WTC11 (cell line): ENCODE data around the gene THSD4. TPM values are rescaled to one million over a fixed set of nuclear protein-coding genes. Genes with fewer than 3 reads are reported as not detected.

Experiments used
- ATAC-seq: fragments of 200-7000 bp; cut with Tn5 transposase; 2 replicates; pipeline ENCODE4 v1.10.0; 2021; ENCODE audit warnings: mild to moderate bottlenecking, moderate library complexity
- CTCF ChIA-PET: fragments of 300-600 bp; sonication (Branson Sonifier 250); formaldehyde crosslinking; loops from one replicate; lab custom pipeline; 2021; ENCODE audit warnings: antibody characterized with exemption; lab: Charles Lee
- POLR2A ChIA-PET: fragments of 350-600 bp; sonication (Branson Sonifier 250); formaldehyde crosslinking; loops from one replicate; lab custom pipeline; 2021; ENCODE audit warnings: antibody characterized with exemption; lab: Charles Lee
- DNase-seq: peaks from one replicate; pipeline ENCODE4 v3.0.0; 2021; ENCODE audit warnings: low spot score
- H3K27ac Mint-ChIP-seq: 2 replicates; pipeline ENCODE4 v1.8.0; 2021; ENCODE audit warnings: mixed read lengths
- H3K27me3 Mint-ChIP-seq: 2 replicates; pipeline ENCODE4 v1.8.0; 2021; ENCODE audit warnings: low read depth, mild to moderate bottlenecking, moderate library complexity, mixed read lengths
- H3K36me3 Mint-ChIP-seq: 2 replicates; pipeline ENCODE4 v1.8.0; 2021; ENCODE audit warnings: mixed read lengths
- H3K4me1 Mint-ChIP-seq: 2 replicates; pipeline ENCODE4 v1.8.0; 2022; ENCODE audit warnings: mixed read lengths
- H3K4me3 Mint-ChIP-seq: 2 replicates; pipeline ENCODE4 v1.8.0; 2021; ENCODE audit warnings: mild to moderate bottlenecking, moderate library complexity, mixed read lengths
- H3K9me3 Mint-ChIP-seq: 2 replicates; pipeline ENCODE4 v1.8.0; 2021; ENCODE audit warnings: mixed read lengths
- ATF3 ChIP-seq: sonication (generic); formaldehyde crosslinking; conservative IDR thresholded peaks from 2 replicates; pipeline ENCODE4 v1.8.1; 2022; ENCODE audit warnings: mild to moderate bottlenecking, missing genetic modification reagents
- E2F4 ChIP-seq: sonication (generic); formaldehyde crosslinking; IDR thresholded peaks from 2 replicates; pipeline ENCODE4 v1.8.1; 2022; ENCODE audit warnings: low read depth, mild to moderate bottlenecking, moderate library complexity, missing genetic modification reagents, borderline replicate concordance
- ESRRA ChIP-seq: sonication (generic); formaldehyde crosslinking; IDR thresholded peaks from 2 replicates; pipeline ENCODE4 v1.8.1; 2022; ENCODE audit warnings: mild to moderate bottlenecking, missing genetic modification reagents, borderline replicate concordance
- FOXK1 ChIP-seq: sonication (generic); formaldehyde crosslinking; IDR thresholded peaks from 2 replicates; pipeline ENCODE4 v1.8.0; 2022; ENCODE audit warnings: mild to moderate bottlenecking, moderate library complexity, missing genetic modification reagents
- HMGXB4 ChIP-seq: sonication (generic); formaldehyde crosslinking; IDR thresholded peaks from 2 replicates; pipeline ENCODE4 v1.8.1; 2023; ENCODE audit warnings: mild to moderate bottlenecking, moderate library complexity, missing genetic modification reagents
- JUN ChIP-seq: sonication (generic); formaldehyde crosslinking; IDR thresholded peaks from 2 replicates; pipeline ENCODE4 v1.8.0; 2023; ENCODE audit warnings: mild to moderate bottlenecking, missing genetic modification reagents
- NR3C1 ChIP-seq: sonication (generic); formaldehyde crosslinking; conservative IDR thresholded peaks from 2 replicates; pipeline ENCODE4 v1.8.1; 2023; ENCODE audit warnings: low read depth, mild to moderate bottlenecking, missing genetic modification reagents
- PRDM15 ChIP-seq: sonication (generic); formaldehyde crosslinking; IDR thresholded peaks from 2 replicates; pipeline ENCODE4 v1.8.0; 2022; ENCODE audit warnings: missing genetic modification reagents
- SOX15 ChIP-seq: fragments of 250-450 bp; sonication (Bioruptor Pico); IDR thresholded peaks from 2 replicates; pipeline ENCODE4 v1.9.0; 2021; ENCODE audit warnings: mild to moderate bottlenecking
- TP53 ChIP-seq: sonication (generic); formaldehyde crosslinking; IDR thresholded peaks from 2 replicates; pipeline ENCODE4 v1.8.1; 2023; ENCODE audit warnings: mild to moderate bottlenecking, missing genetic modification reagents
- ZNF138 ChIP-seq: sonication (generic); formaldehyde crosslinking; conservative IDR thresholded peaks from 2 replicates; pipeline ENCODE4 v1.8.1; 2022; ENCODE audit warnings: mild to moderate bottlenecking, moderate library complexity, missing genetic modification reagents
- ZNF219 ChIP-seq: sonication (generic); formaldehyde crosslinking; IDR thresholded peaks from 2 replicates; pipeline ENCODE4 v1.8.0; 2023; ENCODE audit warnings: missing genetic modification reagents, mild to moderate bottlenecking, borderline replicate concordance
- ZNF423 ChIP-seq: fragments of 250-450 bp; sonication (Bioruptor Pico); IDR thresholded peaks from 2 replicates; pipeline ENCODE4 v2.1.2; 2022; ENCODE audit warnings: mild to moderate bottlenecking, moderate library complexity
- ZNF512 ChIP-seq: sonication (generic); formaldehyde crosslinking; IDR thresholded peaks from 2 replicates; pipeline ENCODE4 v1.8.1; 2022; ENCODE audit warnings: missing genetic modification reagents, borderline replicate concordance
- total RNA-seq: library from RNA; stranded (reverse); gene quantifications from 3 replicates; pipeline ENCODE4 v1.2.3, GENCODE V29; 2021
- TF ChIP-seq, protein P1 (sequence below): sonication (generic); formaldehyde crosslinking; IDR thresholded peaks from 2 replicates; pipeline ENCODE4 v1.8.1; 2023; ENCODE audit warnings: mild to moderate bottlenecking, missing genetic modification reagents, moderate library complexity

THSD4 gene
- total RNA-seq, 1 experiment from 2014 or later = 7.8 TPM

GRCh38 chr15:71107501-71107815 is 7.8 kb upstream of the THSD4 start (continued):
- TF ChIP-seq ZNF219 (CRISPR knock-in tag) = no peak

DNA sequence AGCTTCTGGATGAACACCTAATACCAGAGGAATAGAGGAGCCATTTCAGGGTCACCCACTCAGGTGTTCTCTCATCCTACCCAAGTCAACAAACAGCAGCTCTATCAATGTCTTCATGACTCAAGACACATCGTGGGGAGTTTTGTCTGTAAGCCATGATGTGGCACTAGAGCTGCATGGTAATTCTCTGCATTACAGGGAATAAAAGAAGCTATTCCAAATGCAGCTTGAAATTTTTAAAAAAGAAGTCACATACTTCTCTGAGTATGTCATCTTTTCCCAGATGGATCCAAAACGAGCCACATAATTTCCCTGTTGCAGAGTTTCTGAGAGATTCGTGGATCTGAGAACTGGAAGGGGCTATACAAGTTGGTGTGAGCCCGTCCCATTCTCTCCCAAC is 6.1 kb upstream of the THSD4 start:
- POLR2A ChIA-PET = no interaction called here
- Mint-ChIP-seq H3K36me3 (no peaks in the 10 kb centered on the region), H3K27ac (no peak overlapping the region), H3K27me3 (peaks cover 8% of the 10 kb centered on the region; the same call in 1 of the 2 replicates), H3K9me3 (no peaks in the 10 kb centered on the region), H3K4me3 (no peak overlapping the region), H3K4me1 (peaks cover 48% of the 10 kb centered on the region)
- DNase-seq = no peak
- ATAC-seq = no peak
- TF ChIP-seq FOXK1 (CRISPR knock-in tag) = no peak
- no peak for TF ChIP-seq JUN (CRISPR knock-in tag)
- TF ChIP-seq ESRRA (CRISPR knock-in tag) = no peak
- no peak for TF ChIP-seq NR3C1
- no peak for TF ChIP-seq E2F4 (CRISPR knock-in tag)
- CTCF ChIA-PET = interaction anchor here (0.6 kb wide), 1 partner anchor 635 kb away, joined by 4 read pairs; no protein-coding TSS in a partner anchor

DNA sequence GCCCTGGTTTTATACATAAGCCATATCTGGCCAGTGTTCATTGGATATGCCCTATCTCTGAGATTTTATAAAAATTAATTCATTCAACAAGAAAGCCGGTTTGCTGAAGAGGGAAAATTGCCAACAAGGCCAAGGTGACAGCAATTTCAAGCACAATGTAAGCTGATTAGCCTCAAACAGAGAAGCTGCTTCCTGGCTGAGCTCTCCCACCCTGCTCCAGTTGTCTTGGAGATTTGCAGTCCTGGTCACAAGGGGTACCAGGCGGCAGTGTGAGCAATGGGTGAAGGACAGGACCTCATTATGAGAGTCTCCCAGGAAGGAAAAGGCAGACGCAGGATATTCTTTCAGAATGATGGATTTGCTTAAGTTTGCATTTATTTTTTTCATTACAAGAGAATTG is 5.4 kb upstream of the THSD4 start:
- Mint-ChIP-seq H3K9me3 (no peaks in the 10 kb centered on the region), H3K36me3 (no peaks in the 10 kb centered on the region), H3K27me3 (peaks cover 8% of the 10 kb centered on the region; the same call in 1 of the 2 replicates), H3K4me1 (peaks cover 56% of the 10 kb centered on the region), H3K27ac (no peak overlapping the region), H3K4me3 (no peak overlapping the region)
- no peak for TF ChIP-seq ZNF138 (CRISPR knock-in tag)
- no peak for TF ChIP-seq SOX15
- no peak for TF ChIP-seq ZNF512
- TF ChIP-seq, protein P1, sequence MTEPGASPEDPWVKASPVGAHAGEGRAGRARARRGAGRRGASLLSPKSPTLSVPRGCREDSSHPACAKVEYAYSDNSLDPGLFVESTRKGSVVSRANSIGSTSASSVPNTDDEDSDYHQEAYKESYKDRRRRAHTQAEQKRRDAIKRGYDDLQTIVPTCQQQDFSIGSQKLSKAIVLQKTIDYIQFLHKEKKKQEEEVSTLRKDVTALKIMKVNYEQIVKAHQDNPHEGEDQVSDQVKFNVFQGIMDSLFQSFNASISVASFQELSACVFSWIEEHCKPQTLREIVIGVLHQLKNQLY (CRISPR knock-in tag) = no peak
- ATAC-seq (no peak), DNase-seq (no peak)
- ChIA-PET POLR2A (interaction anchor here (0.5 kb wide), 1 partner anchor 12 kb away, joined by 9 read pairs; no protein-coding TSS in a partner anchor), CTCF (no interaction called here)

GRCh38 chr15:71110405-71111180 is 4.7 kb upstream of the THSD4 start:
- TF ChIP-seq E2F4 (CRISPR knock-in tag) (no peak), ZNF423 (CRISPR knock-in tag) (no peak)
- TF ChIP-seq, all 79 proteins: peak for 0
- ATAC-seq (no peak), DNase-seq (no peak)
- Mint-ChIP-seq H3K27ac (no peak overlapping the region), H3K9me3 (no peaks in the 10 kb centered on the region), H3K4me1 (peaks cover 52% of the 10 kb centered on the region), H3K36me3 (no peaks in the 10 kb centered on the region), H3K27me3 (peaks cover 8% of the 10 kb centered on the region; the same call in 1 of the 2 replicates), H3K4me3 (no peak overlapping the region)
- CTCF ChIA-PET = interaction anchor here (0.6 kb wide), 1 partner anchor 95 kb away, joined by 5 read pairs; no protein-coding TSS in a partner anchor
- POLR2A ChIA-PET = interaction anchor here (0.5 kb wide), 1 partner anchor 12 kb away, joined by 9 read pairs; no protein-coding TSS in a partner anchor

GRCh38 chr15:71111181-71111565 is 4.1 kb upstream of the THSD4 start:
- ATAC-seq (no peak), DNase-seq (no peak)
- Mint-ChIP-seq H3K4me1 (peaks cover 49% of the 10 kb centered on the region), H3K36me3 (no peaks in the 10 kb centered on the region), H3K9me3 (no peaks in the 10 kb centered on the region), H3K27me3 (peaks cover 10% of the 10 kb centered on the region), H3K4me3 (no peak overlapping the region), H3K27ac (no peak overlapping the region)
- ChIA-PET POLR2A (no interaction called here), CTCF (interaction anchor here (0.5 to 0.6 kb wide), 2 partner anchors 95 to 330 kb away, joined by 3 to 5 read pairs; no protein-coding TSS in a partner anchor)
- TF ChIP-seq JUN (CRISPR knock-in tag) = no peak
- TF ChIP-seq ATF3 (CRISPR knock-in tag) = no peak
- TF ChIP-seq TP53 = no peak
- TF ChIP-seq PRDM15 = no peak
- TF ChIP-seq HMGXB4 (CRISPR knock-in tag) = no peak
